Activated CD8-positive, alpha-beta memory T cell treated with anti-CD3 and anti-CD28 coated beads, Interleukin-2, amount 10 ng/mL, durations not matched to agents 7 days and 5 days (primary cell): ENCODE results near the gene PAK5. TPM values are rescaled to one million over a fixed set of nuclear protein-coding genes. Genes with fewer than 3 reads are reported as not detected.

Experiments used
- ATAC-seq: fragments of 150-1000 bp; cut with Tn5 transposase; one replicate; pipeline ENCODE4 v1.10.0; 2021; ENCODE audit warnings: moderate library complexity
- CTCF ChIA-PET: fragments of 350-600 bp; sonication (Branson Sonifier 250); formaldehyde crosslinking; loops from one replicate; lab custom pipeline; 2021; ENCODE audit warnings: antibody characterized with exemption; lab: Charles Lee
- DNase-seq: peaks from one replicate; pipeline ENCODE4 v3.0.0-alpha.2; 2020
- H3K27ac Mint-ChIP-seq: one replicate; pipeline ENCODE4 v1.8.0; 2021; ENCODE audit warnings: mild to moderate bottlenecking, mixed read lengths
- H3K27me3 Mint-ChIP-seq: one replicate; pipeline ENCODE4 v1.8.0; 2021; ENCODE audit warnings: mixed read lengths
- H3K36me3 Mint-ChIP-seq: one replicate; pipeline ENCODE4 v1.8.0; 2021; ENCODE audit warnings: mild to moderate bottlenecking, mixed read lengths
- H3K4me1 Mint-ChIP-seq: one replicate; pipeline ENCODE4 v1.8.0; 2021; ENCODE audit warnings: mixed read lengths
- H3K4me3 Mint-ChIP-seq: one replicate; pipeline ENCODE4 v1.8.0; 2021; ENCODE audit warnings: mild to moderate bottlenecking, moderate library complexity, mixed read lengths
- H3K9me3 Mint-ChIP-seq: one replicate; pipeline ENCODE4 v1.8.0; 2022; ENCODE audit warnings: low read depth, mixed read lengths
- total RNA-seq, 2 experiments: library from RNA; stranded (reverse); gene quantifications; one replicate each; pipeline ENCODE4 v1.2.3, GENCODE V29; 2021

PAK5 gene
- total RNA-seq, 2 experiments from 2014 or later, result not detected

DNA sequence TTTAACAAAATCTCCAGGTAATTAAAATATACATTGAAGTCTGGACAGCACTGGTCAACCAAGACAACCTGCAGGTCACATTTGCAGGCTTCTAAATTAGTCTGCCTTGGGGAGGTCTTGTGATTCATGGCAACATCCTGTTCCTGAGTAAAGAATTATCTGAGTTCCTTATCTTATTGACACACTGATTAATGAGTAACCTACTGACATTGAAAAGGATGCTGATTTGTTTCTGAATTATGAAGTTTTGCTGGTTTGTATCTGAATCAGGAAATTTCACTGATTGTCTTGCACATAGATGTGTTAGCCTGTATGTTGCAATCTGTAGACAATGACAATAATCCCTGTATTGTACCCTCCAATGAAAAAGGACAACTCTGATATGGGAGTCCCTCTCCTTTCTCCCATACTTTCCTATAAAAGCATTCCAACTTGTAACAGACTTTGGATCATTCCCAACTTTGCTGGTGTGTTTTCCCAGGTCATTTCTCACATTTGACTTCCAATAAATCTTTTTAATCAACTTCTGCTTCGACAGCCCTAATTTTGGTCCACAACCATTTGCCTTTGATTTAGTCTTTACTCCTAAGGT is 244.5 kb downstream of the PAK5 start:
- CTCF ChIA-PET, result no interaction called here
- H3K4me3 Mint-ChIP-seq, result no peak overlapping the region

GRCh38 chr20:9592419-9592818 is 246.5 kb downstream of the PAK5 start:
- Mint-ChIP-seq H3K27me3 (no peaks in the 10 kb centered on the region), H3K27ac (no peak overlapping the region), H3K4me1 (no peaks in the 10 kb centered on the region), H3K9me3 (no peaks in the 10 kb centered on the region), H3K36me3 (no peaks in the 10 kb centered on the region), H3K4me3 (no peak overlapping the region)
- CTCF ChIA-PET, result no interaction called here
- ATAC-seq (no peak), DNase-seq (no peak)

More for the DNA sequence above, 244.5 kb downstream of the PAK5 start:
- ATAC-seq (no peak), DNase-seq (no peak)
- Mint-ChIP-seq H3K4me1 (no peaks in the 10 kb centered on the region), H3K9me3 (no peaks in the 10 kb centered on the region), H3K27me3 (no peaks in the 10 kb centered on the region), H3K27ac (no peak overlapping the region), H3K36me3 (no peaks in the 10 kb centered on the region)

DNA sequence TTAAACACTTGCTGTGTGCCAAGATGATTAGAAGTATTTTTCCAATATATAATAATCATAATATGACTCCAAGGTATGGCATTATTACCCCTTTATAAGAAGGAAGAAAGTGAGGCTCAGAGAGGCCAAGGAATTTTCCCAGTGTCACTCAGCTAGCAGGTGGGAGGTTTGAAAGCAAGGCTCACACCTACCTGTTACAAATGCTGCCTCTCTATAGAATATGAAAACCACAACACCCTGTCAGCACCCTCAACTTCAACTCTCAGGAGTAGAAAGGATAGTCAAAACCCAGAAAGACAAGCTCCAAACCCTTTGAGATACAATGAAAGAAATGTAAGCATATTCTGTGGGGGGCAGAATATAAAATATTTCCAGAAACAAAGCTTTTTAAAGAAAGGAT is 247.8 kb downstream of the PAK5 start:
- Mint-ChIP-seq H3K4me1 (no peaks in the 10 kb centered on the region), H3K27ac (no peak overlapping the region), H3K4me3 (no peak overlapping the region), H3K27me3 (no peaks in the 10 kb centered on the region), H3K36me3 (no peaks in the 10 kb centered on the region), H3K9me3 (no peaks in the 10 kb centered on the region)
- no peak for DNase-seq
- no peak for ATAC-seq
- CTCF ChIA-PET, result interaction anchor here (1.0 kb wide), 1 partner anchor 19 kb away, joined by 3 read pairs; no protein-coding TSS in a partner anchor

DNA sequence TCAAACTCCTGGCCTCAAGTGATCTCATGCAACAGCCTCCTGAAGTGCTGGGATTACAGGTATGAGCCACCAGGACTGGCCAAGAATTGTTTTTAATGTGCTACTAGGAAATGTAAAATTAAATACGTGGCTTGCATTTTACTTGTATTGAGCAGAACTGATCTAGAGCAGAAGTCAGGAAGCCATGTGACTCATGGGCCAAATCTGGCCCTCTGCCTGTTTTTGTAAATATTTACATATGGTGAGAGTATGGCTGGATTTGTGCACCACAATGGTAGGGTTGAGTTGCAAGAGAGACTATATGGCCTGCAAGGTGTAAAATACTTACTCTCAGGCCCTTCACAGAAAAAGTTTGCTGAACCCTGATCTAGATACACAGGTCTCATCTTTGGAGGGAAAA is 248.7 kb downstream of the PAK5 start:
- no peak for ATAC-seq
- no peaks in the 10 kb centered on the region for H3K9me3 Mint-ChIP-seq
- CTCF ChIA-PET, result no interaction called here
- H3K4me3 Mint-ChIP-seq, result no peak overlapping the region
- H3K27ac Mint-ChIP-seq, result no peak overlapping the region
- no peak for DNase-seq
- no peaks in the 10 kb centered on the region for H3K36me3 Mint-ChIP-seq
- H3K4me1 Mint-ChIP-seq, result no peaks in the 10 kb centered on the region
- no peaks in the 10 kb centered on the region for H3K27me3 Mint-ChIP-seq

DNA sequence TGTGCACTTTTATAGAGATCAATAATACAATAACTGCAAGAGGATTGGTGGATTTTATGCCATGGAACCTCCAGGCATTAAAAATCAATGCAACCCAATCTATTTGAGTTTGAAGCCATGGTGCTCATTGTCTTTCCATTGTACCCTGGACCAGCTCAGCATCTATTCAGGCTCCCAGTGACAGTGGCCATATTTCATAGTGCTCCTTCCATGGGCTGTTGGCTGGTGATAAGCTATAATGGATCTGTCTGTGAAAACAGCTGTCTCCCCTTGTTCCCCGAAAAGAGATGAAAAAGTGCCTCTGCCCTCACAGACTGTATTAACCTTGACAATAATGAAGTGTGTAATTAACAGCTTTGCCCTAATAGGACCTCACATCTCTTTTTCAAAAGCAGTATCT is 250.2 kb downstream of the PAK5 start:
- Mint-ChIP-seq H3K36me3 (no peaks in the 10 kb centered on the region), H3K4me3 (no peak overlapping the region), H3K27ac (no peak overlapping the region), H3K4me1 (no peaks in the 10 kb centered on the region), H3K9me3 (no peaks in the 10 kb centered on the region), H3K27me3 (no peaks in the 10 kb centered on the region)
- CTCF ChIA-PET, result interaction anchor here (1.0 to 1.3 kb wide), 2 partner anchors 29 to 181 kb away, joined by 3 to 4 read pairs; no protein-coding TSS in a partner anchor
- no peak for ATAC-seq
- DNase-seq, result no peak

- no peaks in the 10 kb centered on the region for H3K4me1 Mint-ChIP-seq
- CTCF ChIA-PET, result no interaction called here
- H3K36me3 Mint-ChIP-seq, result no peaks in the 10 kb centered on the region
- ATAC-seq (no peak), DNase-seq (no peak)
- H3K9me3 Mint-ChIP-seq, result no peaks in the 10 kb centered on the region
- no peak overlapping the region for H3K4me3 Mint-ChIP-seq
- H3K27ac Mint-ChIP-seq, result no peak overlapping the region
- no peaks in the 10 kb centered on the region for H3K27me3 Mint-ChIP-seq
Measured at GRCh38 chr20:9583151-9583550, 255.7 kb downstream of the PAK5 start.

DNA sequence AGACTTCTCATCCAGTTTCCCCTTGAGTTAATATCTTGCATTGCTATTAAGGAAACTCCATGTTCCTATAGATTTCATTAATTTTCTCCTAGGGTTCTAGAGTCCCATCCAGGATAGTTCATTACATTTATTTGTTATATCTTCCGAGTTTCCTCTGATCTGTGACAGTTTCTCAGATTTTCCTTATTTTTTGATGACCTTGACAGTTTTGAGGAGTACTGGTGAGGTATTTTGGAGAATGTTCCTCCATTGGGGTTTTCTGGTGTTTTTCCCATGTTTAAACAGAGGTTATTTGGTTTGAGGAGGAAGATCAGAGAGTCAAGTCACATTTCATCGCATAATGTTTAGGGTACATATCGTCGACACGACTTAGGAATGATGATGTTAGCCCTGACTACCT is 256.7 kb downstream of the PAK5 start:
- no peaks in the 10 kb centered on the region for H3K4me1 Mint-ChIP-seq
- no peak for ATAC-seq
- no peaks in the 10 kb centered on the region for H3K36me3 Mint-ChIP-seq
- H3K27me3 Mint-ChIP-seq, result no peaks in the 10 kb centered on the region
- no peak overlapping the region for H3K27ac Mint-ChIP-seq
- CTCF ChIA-PET, result no interaction called here
- no peaks in the 10 kb centered on the region for H3K9me3 Mint-ChIP-seq
- no peak overlapping the region for H3K4me3 Mint-ChIP-seq
- DNase-seq, result no peak

- Mint-ChIP-seq H3K4me3 (no peak overlapping the region), H3K4me1 (no peaks in the 10 kb centered on the region), H3K27me3 (no peaks in the 10 kb centered on the region), H3K9me3 (no peaks in the 10 kb centered on the region), H3K27ac (no peak overlapping the region), H3K36me3 (no peaks in the 10 kb centered on the region)
- CTCF ChIA-PET, result no interaction called here
- no peak for DNase-seq
- ATAC-seq, result no peak
Measured at GRCh38 chr20:9581509-9581908, 257.4 kb downstream of the PAK5 start.

DNA sequence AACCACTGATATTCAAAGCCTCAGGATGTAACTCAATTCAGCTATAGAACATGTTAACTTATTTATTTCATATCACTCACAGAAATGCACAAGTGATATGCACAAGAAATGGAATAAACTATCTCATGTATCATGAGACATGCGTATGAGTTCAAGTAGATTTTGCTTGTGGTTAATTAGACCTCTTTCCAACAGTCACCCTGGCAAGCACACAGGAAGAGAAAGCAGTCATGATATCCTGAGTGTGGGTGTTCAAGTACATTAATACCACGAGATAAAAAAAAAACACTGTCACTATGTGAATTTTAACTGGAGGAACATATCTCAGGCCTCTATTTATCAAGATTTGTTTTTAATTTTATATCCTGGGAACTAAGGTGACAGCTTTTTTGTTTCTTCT is 260.3 kb downstream of the PAK5 start:
- CTCF ChIA-PET, result no interaction called here
- H3K4me3 Mint-ChIP-seq, result no peak overlapping the region
- no peaks in the 10 kb centered on the region for H3K27me3 Mint-ChIP-seq
- no peak overlapping the region for H3K27ac Mint-ChIP-seq
- ATAC-seq (no peak), DNase-seq (no peak)
- no peaks in the 10 kb centered on the region for H3K9me3 Mint-ChIP-seq
- no peaks in the 10 kb centered on the region for H3K36me3 Mint-ChIP-seq
- no peaks in the 10 kb centered on the region for H3K4me1 Mint-ChIP-seq

DNA sequence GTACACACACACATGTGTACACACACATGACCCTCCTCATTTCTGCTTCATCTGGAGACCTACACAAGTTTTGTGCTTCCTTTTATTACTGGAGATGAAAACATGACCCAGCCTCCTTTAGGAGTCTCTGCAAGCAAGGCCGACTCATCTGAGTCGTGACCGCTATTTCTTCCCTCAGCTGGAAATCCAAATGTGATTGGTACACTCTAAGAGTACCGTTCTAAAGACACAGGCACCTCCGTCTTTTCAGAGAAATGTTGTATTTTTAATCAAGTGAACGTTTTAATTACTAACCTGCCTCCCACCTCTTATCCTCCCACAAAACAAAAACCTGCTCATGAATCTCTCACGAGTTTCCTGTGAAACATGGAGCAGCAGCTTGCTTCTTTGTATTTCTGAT is 261.5 kb downstream of the PAK5 start:
- no peaks in the 10 kb centered on the region for H3K36me3 Mint-ChIP-seq
- CTCF ChIA-PET, result no interaction called here
- DNase-seq (no peak), ATAC-seq (no peak)
- no peak overlapping the region for H3K27ac Mint-ChIP-seq
- no peaks in the 10 kb centered on the region for H3K27me3 Mint-ChIP-seq
- no peaks in the 10 kb centered on the region for H3K4me1 Mint-ChIP-seq
- no peak overlapping the region for H3K4me3 Mint-ChIP-seq
- no peaks in the 10 kb centered on the region for H3K9me3 Mint-ChIP-seq

DNA sequence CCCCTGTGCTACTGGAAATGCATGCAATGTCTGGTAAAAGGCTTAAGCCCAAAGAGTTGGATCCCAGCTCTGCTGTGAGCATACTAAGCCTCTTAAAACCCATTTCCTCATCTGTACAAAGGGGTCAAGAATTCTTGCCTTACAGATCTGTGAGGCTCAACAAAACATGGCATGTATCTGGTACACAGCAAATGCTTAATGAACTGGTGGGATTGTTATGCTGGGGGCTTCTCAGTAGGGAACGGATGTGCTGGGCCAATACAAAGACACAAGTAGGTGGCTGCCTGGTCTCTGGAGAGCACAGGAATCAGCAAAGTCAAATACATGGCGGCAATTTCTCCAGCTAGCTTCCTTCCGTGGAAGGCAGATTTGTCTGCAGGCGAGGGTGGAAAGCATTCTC is 262.2 kb downstream of the PAK5 start:
- H3K4me1 Mint-ChIP-seq, result no peaks in the 10 kb centered on the region
- DNase-seq (no peak), ATAC-seq (no peak)
- H3K27me3 Mint-ChIP-seq, result no peaks in the 10 kb centered on the region
- no peaks in the 10 kb centered on the region for H3K9me3 Mint-ChIP-seq
- CTCF ChIA-PET, result no interaction called here
- no peak overlapping the region for H3K27ac Mint-ChIP-seq
- no peaks in the 10 kb centered on the region for H3K36me3 Mint-ChIP-seq
- H3K4me3 Mint-ChIP-seq, result no peak overlapping the region

GRCh38 chr20:9575836-9576235 is 263.0 kb downstream of the PAK5 start:
- Mint-ChIP-seq H3K27ac (no peak overlapping the region), H3K36me3 (no peaks in the 10 kb centered on the region), H3K4me1 (no peaks in the 10 kb centered on the region), H3K9me3 (no peaks in the 10 kb centered on the region), H3K27me3 (no peaks in the 10 kb centered on the region), H3K4me3 (no peak overlapping the region)
- ATAC-seq (no peak), DNase-seq (no peak)
- CTCF ChIA-PET, result no interaction called here

DNA sequence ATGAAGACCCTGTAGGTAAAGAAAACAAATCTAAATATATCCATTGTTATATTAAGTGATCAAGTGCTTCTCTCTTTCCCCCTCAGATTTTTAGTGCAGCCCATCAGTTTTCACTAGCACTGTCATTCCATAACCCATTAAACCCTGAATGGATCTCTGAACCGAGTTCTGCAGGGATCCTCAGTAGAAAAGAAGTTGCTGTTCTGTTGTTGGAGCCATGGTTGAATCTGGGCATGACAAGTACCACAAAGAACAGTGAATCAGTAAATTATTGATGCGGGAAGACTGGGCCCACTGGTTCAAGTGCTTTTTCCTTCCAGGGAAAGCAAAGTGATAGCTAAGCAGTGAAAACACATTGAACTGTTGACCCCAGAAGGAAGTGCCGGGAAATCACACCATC is 264.1 kb downstream of the PAK5 start:
- CTCF ChIA-PET, result no interaction called here
- Mint-ChIP-seq H3K27me3 (no peaks in the 10 kb centered on the region), H3K4me1 (no peaks in the 10 kb centered on the region), H3K27ac (no peak overlapping the region), H3K36me3 (no peaks in the 10 kb centered on the region), H3K9me3 (no peaks in the 10 kb centered on the region), H3K4me3 (no peak overlapping the region)
- ATAC-seq, result no peak
- DNase-seq, result no peak

DNA sequence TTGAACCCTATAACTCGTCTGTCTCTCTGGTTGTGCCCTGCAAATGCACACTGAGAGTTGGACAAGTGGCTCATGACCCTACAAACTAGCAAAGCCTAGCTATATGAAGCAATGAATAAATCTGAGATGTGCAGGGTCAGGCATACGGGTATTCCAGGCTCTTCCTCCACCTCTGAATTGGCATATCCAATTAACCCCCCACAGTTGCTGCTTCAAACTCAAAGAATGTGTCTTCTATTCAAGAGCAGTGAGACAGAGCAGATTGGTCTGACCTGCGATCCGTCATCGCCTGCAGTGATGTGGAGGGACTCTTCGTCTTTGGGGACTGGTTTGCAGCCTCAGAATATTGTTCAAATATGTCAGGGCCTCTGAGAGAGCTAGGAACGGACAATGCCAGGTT is 264.7 kb downstream of the PAK5 start:
- H3K9me3 Mint-ChIP-seq, result no peaks in the 10 kb centered on the region
- ATAC-seq (no peak), DNase-seq (no peak)
- no peaks in the 10 kb centered on the region for H3K36me3 Mint-ChIP-seq
- no peak overlapping the region for H3K4me3 Mint-ChIP-seq
- no peaks in the 10 kb centered on the region for H3K27me3 Mint-ChIP-seq
- H3K4me1 Mint-ChIP-seq, result no peaks in the 10 kb centered on the region
- H3K27ac Mint-ChIP-seq, result no peak overlapping the region
- CTCF ChIA-PET, result no interaction called here
